Peyer's patch (tissue), 4 donors: Measurements from ENCODE around the gene TEKT3.

Experiments
- CTCF ChIP-seq, 6 experiments: fragments of 450-650 bp in 4 of 6; fragments of 200-600 bp in 2 of 6; sonication (generic) in 1 of 6; IDR thresholded peaks; one replicate each; pipeline ENCODE4 v1.5.1; 2017 to 2019; ENCODE audit warnings: antibody characterized with exemption in 6 of 6, mild to moderate bottlenecking in 3 of 6, moderate library complexity in 1 of 6
- POLR2A ChIP-seq, 2 donors: fragments of 450-650 bp; IDR thresholded peaks; one replicate each; pipeline ENCODE4 v1.5.1; 2017; ENCODE audit warnings: antibody characterized with exemption in 2 of 2, mild to moderate bottlenecking in 2 of 2, moderate library complexity in 2 of 2

- TF ChIP-seq CTCF (IDR thresholded peaks at IDR 0.05) (no peak), POLR2A (IDR thresholded peaks at IDR 0.05) (no peak)
Measured at GRCh38 chr17:15334266-15334665, 7.1 kb downstream of the TEKT3 start.
